Right lobe of liver (tissue), 6 donors: Measurements from ENCODE around the gene SH2D3C. TPM values are rescaled to one million over a fixed set of nuclear protein-coding genes. Genes with fewer than 3 reads are reported as not detected.

Experiments
- ATAC-seq, 4 donors: fragments of 200-7000 bp; cut with Tn5 transposase; one replicate each; pipeline ENCODE4 v1.9.1; 2020; ENCODE audit warnings: mild to moderate bottlenecking in 4 of 4, moderate library complexity in 4 of 4
- DNase-seq, 3 donors: peaks; one replicate each; pipeline ENCODE4 v3.0.0-alpha.2; 2020
- H3K27ac ChIP-seq, 3 donors: fragments of 200-600 bp; one replicate each; pipeline ENCODE4 v1.8.0; 2022
- H3K27me3 ChIP-seq, 2 donors: fragments of 200-600 bp; one replicate each; pipeline ENCODE4 v1.8.0; 2022
- H3K36me3 ChIP-seq, 4 donors: fragments of 200-600 bp; sonication (generic) in 1 of 4; one replicate each; pipeline versions ENCODE4 v1.5.1 to v1.8.0; 2017 to 2022; ENCODE audit warnings: control low read depth in 1 of 4
- H3K4me1 ChIP-seq, 4 donors: fragments of 200-600 bp; sonication (generic) in 1 of 4; one replicate each; pipeline versions ENCODE4 v1.5.1 to v1.8.0; 2017 to 2022; ENCODE audit warnings: control low read depth in 1 of 4
- H3K4me3 ChIP-seq, 3 donors: fragments of 200-600 bp; one replicate each; pipeline ENCODE4 v1.8.0; 2022
- H3K9me3 ChIP-seq, 4 donors: fragments of 200-600 bp; sonication (generic) in 1 of 4; one replicate each; pipeline versions ENCODE4 v1.5.1 to v1.8.0; 2017 to 2022; ENCODE audit warnings: control low read depth in 1 of 4
- POLR2A ChIP-seq: fragments of 450-650 bp; IDR thresholded peaks from one replicate; pipeline ENCODE4 v1.6.1; 2017; ENCODE audit warnings: antibody characterized with exemption, mild to moderate bottlenecking
- WGBS: methylation state at CpG from one replicate; pipeline ENCODE4 v1.1.6; 2018; ENCODE audit warnings: low coverage, low lambda C conversion rate; ENCODE audit not compliant: insufficient coverage; ENCODE audit errors: missing lambda C conversion rate; 5-methylcytosine and 5-hydroxymethylcytosine counted together
- intact Hi-C, 2 donors: fragments of 100-400 bp; cut with DNase I; formaldehyde crosslinking; loops; one replicate each; pipeline versions ENCODE4 v1.11.2 to v1.14.1; 2022
- total RNA-seq, 6 experiments: library from RNA; depleted of rRNA in 2 of 6; stranded (reverse); fragments of >200 nt in 2 of 6; fragmentation: NEBNext Ultra II Directional in 3 of 6; extraction: Animal tissue kit (Norgen Biotek cat#: 25700) in 3 of 6; gene quantifications; one replicate each; pipeline versions ENCODE4 v1.1.0 to v1.2.4, GENCODE V29; 2016 to 2023
- TF ChIP-seq, protein P1 (sequence below), 4 donors: fragments of 200-600 bp in 3 of 4; fragments of 450-650 bp in 1 of 4; IDR thresholded peaks; one replicate each; pipeline versions ENCODE4 v1.5.1 to v1.8.0; 2016 to 2022; ENCODE audit warnings: antibody characterized with exemption in 4 of 4, mild to moderate bottlenecking in 2 of 4
- donor health status: DM: no; HTN: yes; CAD: no.
- donor health status: DM: no; HTN: no; CAD: no.
- donor health status: DM: no; HTN: no; CAD: no.
- donor health status: DM: no; HTN: yes; CAD: no.
- donor health status: DM: no; HTN: yes; CAD: no.

The SH2D3C gene
- total RNA-seq, 6 experiments from 2014 or later = 1.7 to 5.6 (median 2.7) TPM

- DNase-seq (peak in 1 of 3 donors; percentile 45), ATAC-seq (no peak)
- intact Hi-C loops = no loop called here
- Histone ChIP-seq H3K4me3 (no peak overlapping the region), H3K27ac (no peak overlapping the region), H3K36me3 (no peaks in the 10 kb centered on the region), H3K27me3 (no peaks in the 10 kb centered on the region), H3K9me3 (no peaks in the 10 kb centered on the region), H3K4me1 (peaks cover 0 to 5% (median 0%) of the 10 kb centered on the region in 4 donors)
- TF ChIP-seq, protein P1, sequence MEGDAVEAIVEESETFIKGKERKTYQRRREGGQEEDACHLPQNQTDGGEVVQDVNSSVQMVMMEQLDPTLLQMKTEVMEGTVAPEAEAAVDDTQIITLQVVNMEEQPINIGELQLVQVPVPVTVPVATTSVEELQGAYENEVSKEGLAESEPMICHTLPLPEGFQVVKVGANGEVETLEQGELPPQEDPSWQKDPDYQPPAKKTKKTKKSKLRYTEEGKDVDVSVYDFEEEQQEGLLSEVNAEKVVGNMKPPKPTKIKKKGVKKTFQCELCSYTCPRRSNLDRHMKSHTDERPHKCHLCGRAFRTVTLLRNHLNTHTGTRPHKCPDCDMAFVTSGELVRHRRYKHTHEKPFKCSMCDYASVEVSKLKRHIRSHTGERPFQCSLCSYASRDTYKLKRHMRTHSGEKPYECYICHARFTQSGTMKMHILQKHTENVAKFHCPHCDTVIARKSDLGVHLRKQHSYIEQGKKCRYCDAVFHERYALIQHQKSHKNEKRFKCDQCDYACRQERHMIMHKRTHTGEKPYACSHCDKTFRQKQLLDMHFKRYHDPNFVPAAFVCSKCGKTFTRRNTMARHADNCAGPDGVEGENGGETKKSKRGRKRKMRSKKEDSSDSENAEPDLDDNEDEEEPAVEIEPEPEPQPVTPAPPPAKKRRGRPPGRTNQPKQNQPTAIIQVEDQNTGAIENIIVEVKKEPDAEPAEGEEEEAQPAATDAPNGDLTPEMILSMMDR (IDR thresholded peaks at IDR 0.05) = no peak
- no peak for TF ChIP-seq POLR2A
- WGBS = no CpG with 5 or more reads among the region's 10 CpGs
Measured at GRCh38 chr9:127712867-127713266, 65.6 kb downstream of the SH2D3C start.

- Histone ChIP-seq H3K27ac (no peak overlapping the region), H3K9me3 (no peaks in the 10 kb centered on the region), H3K4me3 (no peak overlapping the region), H3K36me3 (no peaks in the 10 kb centered on the region), H3K27me3 (no peaks in the 10 kb centered on the region), H3K4me1 (peaks cover 0 to 5% (median 0%) of the 10 kb centered on the region in 4 donors)
- no peak for DNase-seq
- no peak for ATAC-seq
- TF ChIP-seq POLR2A = no peak
- TF ChIP-seq, protein P1 (IDR thresholded peaks at IDR 0.05) = no peak
- WGBS = 71% methylated on average over 5 of the region's 11 CpGs
- intact Hi-C loops = no loop called here
Measured at GRCh38 chr9:127712371-127712770, 66.1 kb downstream of the SH2D3C start.

DNA sequence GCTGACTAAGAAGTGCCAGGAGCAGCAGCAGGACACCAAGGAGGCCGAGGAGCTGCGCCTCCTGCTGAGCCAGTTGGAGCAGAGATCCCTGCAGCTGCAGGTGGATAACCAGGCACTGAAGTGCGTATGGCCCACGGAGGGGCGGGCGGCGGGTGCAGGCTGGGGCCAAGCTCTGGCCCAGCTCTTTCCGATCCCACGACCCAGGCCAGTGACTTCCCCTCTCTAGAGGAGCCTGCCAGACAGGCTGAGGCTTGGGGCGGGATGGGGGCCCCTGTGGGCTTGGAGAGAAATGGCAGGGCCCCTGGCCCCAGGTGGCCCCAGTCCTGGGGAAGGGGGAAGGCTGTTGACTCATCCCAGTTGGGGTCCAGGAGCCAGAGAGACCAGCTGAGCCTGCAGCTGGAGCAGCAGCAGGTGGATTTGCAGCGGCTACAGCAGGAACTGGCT, 66.6 kb downstream of the SH2D3C start:
- no peak overlapping the region for H3K27ac ChIP-seq
- no CpG with 5 or more reads among the region's 11 CpGs for WGBS
- intact Hi-C loops = no loop called here
- no peaks in the 10 kb centered on the region for H3K9me3 ChIP-seq
- H3K4me3 ChIP-seq = no peak overlapping the region
- no peaks in the 10 kb centered on the region for H3K27me3 ChIP-seq
- TF ChIP-seq, protein P1 (IDR thresholded peaks at IDR 0.05) = no peak
- no peak for TF ChIP-seq POLR2A
- no peak for ATAC-seq
- DNase-seq = peak in 1 of 3 donors; percentile 45
- no peaks in the 10 kb centered on the region for H3K36me3 ChIP-seq
- H3K4me1 ChIP-seq = peaks cover 0 to 5% (median 0%) of the 10 kb centered on the region in 4 donors

- no peak for TF ChIP-seq POLR2A
- TF ChIP-seq, protein P1 (IDR thresholded peaks at IDR 0.05) = no peak
- intact Hi-C loops = no loop called here
- no peak for ATAC-seq
- 82% methylated on average over 4 of the region's 9 CpGs for WGBS
- no peak for DNase-seq
- Histone ChIP-seq H3K4me3 (no peak overlapping the region), H3K27ac (no peak overlapping the region), H3K27me3 (no peaks in the 10 kb centered on the region), H3K36me3 (no peaks in the 10 kb centered on the region), H3K4me1 (peaks cover 0 to 4% (median 0%) of the 10 kb centered on the region in 4 donors), H3K9me3 (no peaks in the 10 kb centered on the region)
Measured at GRCh38 chr9:127711226-127711701, 67.2 kb downstream of the SH2D3C start.
